Measurements from ENCODE around the gene SLC6A6.

- TF ChIP-seq PRRX2 (CRISPR knock-in tag; IDR thresholded peaks at IDR 0.05) (no peak), USF2 (CRISPR knock-in tag; IDR thresholded peaks at IDR 0.05) (no peak), HMGA2 (CRISPR knock-in tag; IDR thresholded peaks at IDR 0.05) (no peak), ZNF121 (CRISPR knock-in tag; IDR thresholded peaks at IDR 0.05) (no peak), SP1 (CRISPR knock-in tag; conservative IDR thresholded peaks at IDR 0.05) (no peak), ETV6 (CRISPR knock-in tag; IDR thresholded peaks at IDR 0.05) (no peak), NFYB (CRISPR knock-in tag; conservative IDR thresholded peaks at IDR 0.05; ENCODE audit: low read depth) (no peak), CBFB (CRISPR knock-in tag; IDR thresholded peaks at IDR 0.05; ENCODE audit: low read depth) (no peak), JUN (CRISPR knock-in tag; IDR thresholded peaks at IDR 0.05) (no peak), IRF1 (CRISPR knock-in tag; IDR thresholded peaks at IDR 0.05) (no peak)
- TF ChIP-seq, protein P1, sequence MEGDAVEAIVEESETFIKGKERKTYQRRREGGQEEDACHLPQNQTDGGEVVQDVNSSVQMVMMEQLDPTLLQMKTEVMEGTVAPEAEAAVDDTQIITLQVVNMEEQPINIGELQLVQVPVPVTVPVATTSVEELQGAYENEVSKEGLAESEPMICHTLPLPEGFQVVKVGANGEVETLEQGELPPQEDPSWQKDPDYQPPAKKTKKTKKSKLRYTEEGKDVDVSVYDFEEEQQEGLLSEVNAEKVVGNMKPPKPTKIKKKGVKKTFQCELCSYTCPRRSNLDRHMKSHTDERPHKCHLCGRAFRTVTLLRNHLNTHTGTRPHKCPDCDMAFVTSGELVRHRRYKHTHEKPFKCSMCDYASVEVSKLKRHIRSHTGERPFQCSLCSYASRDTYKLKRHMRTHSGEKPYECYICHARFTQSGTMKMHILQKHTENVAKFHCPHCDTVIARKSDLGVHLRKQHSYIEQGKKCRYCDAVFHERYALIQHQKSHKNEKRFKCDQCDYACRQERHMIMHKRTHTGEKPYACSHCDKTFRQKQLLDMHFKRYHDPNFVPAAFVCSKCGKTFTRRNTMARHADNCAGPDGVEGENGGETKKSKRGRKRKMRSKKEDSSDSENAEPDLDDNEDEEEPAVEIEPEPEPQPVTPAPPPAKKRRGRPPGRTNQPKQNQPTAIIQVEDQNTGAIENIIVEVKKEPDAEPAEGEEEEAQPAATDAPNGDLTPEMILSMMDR (IDR thresholded peaks at IDR 0.05) = no peak
- TF ChIP-seq, protein P2, sequence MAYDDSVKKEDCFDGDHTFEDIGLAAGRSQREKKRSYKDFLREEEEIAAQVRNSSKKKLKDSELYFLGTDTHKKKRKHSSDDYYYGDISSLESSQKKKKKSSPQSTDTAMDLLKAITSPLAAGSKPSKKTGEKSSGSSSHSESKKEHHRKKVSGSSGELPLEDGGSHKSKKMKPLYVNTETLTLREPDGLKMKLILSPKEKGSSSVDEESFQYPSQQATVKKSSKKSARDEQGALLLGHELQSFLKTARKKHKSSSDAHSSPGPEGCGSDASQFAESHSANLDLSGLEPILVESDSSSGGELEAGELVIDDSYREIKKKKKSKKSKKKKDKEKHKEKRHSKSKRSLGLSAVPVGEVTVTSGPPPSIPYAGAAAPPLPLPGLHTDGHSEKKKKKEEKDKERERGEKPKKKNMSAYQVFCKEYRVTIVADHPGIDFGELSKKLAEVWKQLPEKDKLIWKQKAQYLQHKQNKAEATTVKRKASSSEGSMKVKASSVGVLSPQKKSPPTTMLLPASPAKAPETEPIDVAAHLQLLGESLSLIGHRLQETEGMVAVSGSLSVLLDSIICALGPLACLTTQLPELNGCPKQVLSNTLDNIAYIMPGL (CRISPR knock-in tag; IDR thresholded peaks at IDR 0.05) = no peak
- TF ChIP-seq, protein P3, sequence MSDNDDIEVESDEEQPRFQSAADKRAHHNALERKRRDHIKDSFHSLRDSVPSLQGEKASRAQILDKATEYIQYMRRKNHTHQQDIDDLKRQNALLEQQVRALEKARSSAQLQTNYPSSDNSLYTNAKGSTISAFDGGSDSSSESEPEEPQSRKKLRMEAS (CRISPR knock-in tag; IDR thresholded peaks at IDR 0.05) = no peak
These were observed 62.1 kb downstream of the SLC6A6 start for GRCh38 chr3:14464521-14464920.
